ENCODE data around the gene SF1. TPM values are rescaled to one million over a fixed set of nuclear protein-coding genes. Genes with fewer than 3 reads are reported as not detected.
A peak's percentile ranks its signal among the peaks of the same experiment; 100 is the strongest.

SF1 gene
- total RNA-seq, 3 donors from 2014 or later (not counting 1 experiment from before 2014, with no cell fraction given) = 841 to 864 (median 845) TPM

- Histone ChIP-seq H3K4me1 (ENCODE audit: control insufficient read depth, insufficient read depth, low read length) (peaks cover 23% of the 10 kb centered on the region), H3K36me3 (ENCODE audit: control insufficient read depth, insufficient read depth, low read length) (peaks cover 6% of the 10 kb centered on the region), H3K27me3 (ENCODE audit: control insufficient read depth, insufficient read depth, low read length) (no peaks in the 10 kb centered on the region), H3K9me3 (ENCODE audit: control insufficient read depth, insufficient read depth, low read length) (no peaks in the 10 kb centered on the region), H3K4me3 (ENCODE audit: low read length) (peak within 1 kb of the TSS; percentile 89), H3K27ac (ENCODE audit: low read length) (peak within 1 kb of the TSS; percentile 93)
- Mint-ChIP-seq H3K27me3 (ENCODE audit: low read depth in 2 of 2) (no peaks in the 10 kb centered on the region), H3K9me3 (no peaks in the 10 kb centered on the region), H3K4me1 (peaks cover 17 to 26% of the 10 kb centered on the region in 2 donors), H3K27ac (peak within 1 kb of the TSS; percentile 95 to 96), H3K4me3 (peak within 1 kb of the TSS; percentile 96), H3K36me3 (no peaks in the 10 kb centered on the region)
- intact Hi-C loops (cut with micrococcal nuclease) = loop anchor here (5.0 kb wide), 1 partner anchor 68 kb away; the partner anchor contains the start of gene RASGRP2
- peak; percentile 85 to 88 (median 87) for ATAC-seq
- no peak for TF ChIP-seq CTCF (IDR thresholded peaks at IDR 0.05)
- under 1% methylated on average over 43 of the region's 46 CpGs for WGBS (ENCODE audit: insufficient coverage)
- DNase-seq = peak; percentile 71 to 82
Measured at GRCh38 chr11:64810271-64810890, 32.0 kb upstream of the SF1 start, which contains the start of gene MEN1. Gene MEN1 (minus strand): TSS chr11:64810551. CDS start chr11:64810109, 442 bp downstream.

GRCh38 chr11:64809781-64810241 is 31.5 kb upstream of the SF1 start:
- no peaks in the 10 kb centered on the region for H3K9me3 ChIP-seq (ENCODE audit: control insufficient read depth, insufficient read depth, low read length)
- no peaks in the 10 kb centered on the region for H3K27me3 Mint-ChIP-seq (ENCODE audit: low read depth in 2 of 2)
- peak in 1 of 2 donors; percentile 42 for DNase-seq
- H3K9me3 Mint-ChIP-seq = no peaks in the 10 kb centered on the region
- H3K27me3 ChIP-seq (ENCODE audit: control insufficient read depth, insufficient read depth, low read length) = no peaks in the 10 kb centered on the region
- peak overlapping the region; percentile 95 to 96 for H3K27ac Mint-ChIP-seq
- peak in 2 of 3 donors; percentile 1 to 5 for ATAC-seq
- peaks cover 17 to 26% of the 10 kb centered on the region in 2 donors for H3K4me1 Mint-ChIP-seq
- peaks cover 8% of the 10 kb centered on the region for H3K36me3 ChIP-seq (ENCODE audit: control insufficient read depth, insufficient read depth, low read length)
- no peaks in the 10 kb centered on the region for H3K36me3 Mint-ChIP-seq
- H3K27ac ChIP-seq (ENCODE audit: low read length) = peak overlapping the region; percentile 93
- H3K4me3 Mint-ChIP-seq = peak overlapping the region; percentile 96
- H3K4me1 ChIP-seq (ENCODE audit: control insufficient read depth, insufficient read depth, low read length) = peaks cover 23% of the 10 kb centered on the region
- intact Hi-C loops (cut with micrococcal nuclease) = loop anchor here (5.0 kb wide), 1 partner anchor 68 kb away; the partner anchor contains the start of gene RASGRP2
- 6% methylated on average over 44 of the region's 44 CpGs for WGBS (ENCODE audit: insufficient coverage)
- peak overlapping the region; percentile 89 for H3K4me3 ChIP-seq (ENCODE audit: low read length)
- TF ChIP-seq CTCF (IDR thresholded peaks at IDR 0.05) = no peak

GRCh38 chr11:64805481-64805880 is 27.1 kb upstream of the SF1 start:
- Mint-ChIP-seq H3K4me1 (peaks cover 22 to 34% of the 10 kb centered on the region in 2 donors), H3K36me3 (no peaks in the 10 kb centered on the region), H3K4me3 (no peak overlapping the region), H3K27ac (peak overlapping the region in 1 of 2 donors; percentile 66), H3K27me3 (ENCODE audit: low read depth in 2 of 2) (no peaks in the 10 kb centered on the region), H3K9me3 (no peaks in the 10 kb centered on the region)
- intact Hi-C loops (cut with micrococcal nuclease) = no loop called here
- ATAC-seq (no peak), DNase-seq (no peak)
- H3K27me3 ChIP-seq (ENCODE audit: control insufficient read depth, insufficient read depth, low read length) = no peaks in the 10 kb centered on the region
- no peak for TF ChIP-seq CTCF (IDR thresholded peaks at IDR 0.05)
- H3K4me3 ChIP-seq (ENCODE audit: low read length) = no peak overlapping the region
- peaks cover 51% of the 10 kb centered on the region for H3K4me1 ChIP-seq (ENCODE audit: control insufficient read depth, insufficient read depth, low read length)
- no peaks in the 10 kb centered on the region for H3K9me3 ChIP-seq (ENCODE audit: control insufficient read depth, insufficient read depth, low read length)
- WGBS (ENCODE audit: insufficient coverage) = 98% methylated on average over 9 of the region's 9 CpGs
- H3K36me3 ChIP-seq (ENCODE audit: control insufficient read depth, insufficient read depth, low read length) = peaks cover 12% of the 10 kb centered on the region
- no peak overlapping the region for H3K27ac ChIP-seq (ENCODE audit: low read length)
